GM23338 (cell line): Measurements from ENCODE around the gene PLEKHJ1. TPM values are rescaled to one million over a fixed set of nuclear protein-coding genes. Genes with fewer than 3 reads are reported as not detected.
A peak's percentile ranks its signal among the peaks of the same experiment; 100 is the strongest.

ENCODE experiments used
- ATAC-seq: fragments of 200-7000 bp; cut with Tn5 transposase; 3 replicates; pipeline ENCODE4 v1.9.1; 2020
- DNase-seq: peaks from one replicate; pipeline ENCODE4 v3.0.0-alpha.2; 2015; ENCODE audit warnings: low spot score
- H2AFZ ChIP-seq: fragments of 200-600 bp; sonication (generic); 2 replicates; pipeline ENCODE4 v1.8.0; 2016; ENCODE audit warnings: antibody characterized with exemption, mild to moderate bottlenecking, moderate library complexity
- H3F3A ChIP-seq: fragments of 200-600 bp; sonication (generic); replicated peaks from 2 replicates; pipeline ENCODE4 v1.8.0; 2017; ENCODE audit warnings: antibody characterized with exemption, mixed run types, low read depth
- H3K27ac ChIP-seq: fragments of 200-600 bp; sonication (generic); 2 replicates; pipeline ENCODE4 v1.6.1; 2016; ENCODE audit warnings: low read depth
- H3K27me3 ChIP-seq: fragments of 200-600 bp; sonication (generic); 2 replicates; pipeline ENCODE4 v1.8.0; 2016; ENCODE audit warnings: mild to moderate bottlenecking, mixed run types, moderate library complexity; ENCODE audit not compliant: insufficient read depth
- H3K36me3 ChIP-seq: fragments of 200-600 bp; sonication (generic); 2 replicates; pipeline ENCODE4 v1.8.0; 2016; ENCODE audit warnings: mild to moderate bottlenecking; ENCODE audit not compliant: insufficient read depth
- H3K4me1 ChIP-seq: fragments of 200-600 bp; sonication (generic); 2 replicates; pipeline ENCODE4 v1.8.0; 2016; ENCODE audit warnings: mild to moderate bottlenecking, moderate library complexity; ENCODE audit not compliant: insufficient read depth
- H3K4me2 ChIP-seq: fragments of 200-600 bp; sonication (generic); 2 replicates; pipeline ENCODE4 v1.7.1; 2017; ENCODE audit warnings: mixed run types
- H3K4me3 ChIP-seq: fragments of 200-600 bp; sonication (generic); 2 replicates; pipeline ENCODE4 v1.6.1; 2016; ENCODE audit warnings: mixed run types
- H3K79me2 ChIP-seq: fragments of 200-600 bp; sonication (generic); replicated peaks from 2 replicates; pipeline ENCODE4 v1.8.0; 2017; ENCODE audit warnings: mild to moderate bottlenecking; ENCODE audit not compliant: insufficient read depth
- H3K9me2 ChIP-seq: fragments of 200-600 bp; sonication (generic); 2 replicates; pipeline ENCODE4 v1.8.0; 2017; ENCODE audit not compliant: insufficient read depth
- H4K20me1 ChIP-seq: fragments of 200-600 bp; sonication (generic); replicated peaks from 2 replicates; pipeline ENCODE4 v1.8.0; 2017; ENCODE audit warnings: mild to moderate bottlenecking; ENCODE audit not compliant: insufficient read depth
- H3K27ac Mint-ChIP-seq: 2 replicates; pipeline ENCODE4 v1.8.0; 2020; ENCODE audit warnings: inconsistent platforms, mild to moderate bottlenecking, moderate library complexity, mixed read lengths
- H3K27me3 Mint-ChIP-seq: 3 replicates; pipeline ENCODE4 v1.8.0; 2022; ENCODE audit warnings: low read depth, mild to moderate bottlenecking, moderate library complexity, mixed read lengths, inconsistent platforms; ENCODE audit not compliant: insufficient read depth, poor library complexity
- H3K36me3 Mint-ChIP-seq: 3 replicates; pipeline ENCODE4 v1.8.0; 2021; ENCODE audit warnings: low read depth, mild to moderate bottlenecking, inconsistent platforms, moderate library complexity, mixed read lengths
- H3K4me1 Mint-ChIP-seq: 3 replicates; pipeline ENCODE4 v1.8.0; 2020; ENCODE audit warnings: mild to moderate bottlenecking, inconsistent platforms, mixed read lengths
- H3K4me3 Mint-ChIP-seq: 3 replicates; pipeline ENCODE4 v1.8.0; 2021; ENCODE audit warnings: moderate library complexity, mild to moderate bottlenecking, inconsistent platforms, mixed read lengths
- H3K9me3 Mint-ChIP-seq: 3 replicates; pipeline ENCODE4 v1.8.0; 2020; ENCODE audit warnings: moderate library complexity, mild to moderate bottlenecking, inconsistent platforms, mixed read lengths
- EZH2 ChIP-seq: fragments of 200-600 bp; sonication (generic); IDR thresholded peaks from one replicate; pipeline ENCODE4 v1.8.0; 2017; ENCODE audit warnings: antibody characterized with exemption, mild to moderate bottlenecking, low read depth; ENCODE audit not compliant: unreplicated experiment
- EZH2phosphoT487 ChIP-seq: fragments of 200-600 bp; sonication (generic); IDR thresholded peaks from one replicate; pipeline ENCODE4 v1.8.1; 2018; ENCODE audit warnings: antibody characterized with exemption; ENCODE audit not compliant: unreplicated experiment
- JUNB ChIP-seq: IDR thresholded peaks from one replicate; pipeline ENCODE4 v1.6.1; 2016; ENCODE audit warnings: antibody characterized with exemption; ENCODE audit not compliant: unreplicated experiment
- NANOG ChIP-seq: IDR thresholded peaks from 2 replicates; pipeline ENCODE4 v1.6.1; 2016; ENCODE audit warnings: antibody characterized with exemption, borderline replicate concordance
- POLR2AphosphoS5 ChIP-seq: IDR thresholded peaks from 2 replicates; pipeline ENCODE4 v1.6.1; 2016; ENCODE audit warnings: antibody characterized with exemption, low read depth
- ZNF331 ChIP-seq: fragments of 250-450 bp; sonication (Bioruptor Pico); IDR thresholded peaks from 2 replicates; pipeline ENCODE4 v1.5.0; 2020; ENCODE audit warnings: low read depth, mild to moderate bottlenecking, moderate library complexity
- polyA plus RNA-seq: library from polyadenylated mRNA; unstranded; fragments of >200 nt; fragmentation: Nextera tagmentation; extraction: Ambion mirVana; gene quantifications from 2 replicates; pipeline ENCODE4 v1.2.1, GENCODE V29; 2016
- total RNA-seq: library from RNA; depleted of rRNA; stranded (reverse); fragments of >200 nt; shearing (Covaris generic); gene quantifications from 2 replicates; pipeline ENCODE4 v1.2.3, GENCODE V29; 2014
- TF ChIP-seq, protein P1 (sequence below): IDR thresholded peaks from one replicate; pipeline ENCODE4 v1.6.1; 2018; ENCODE audit warnings: antibody characterized with exemption; ENCODE audit not compliant: unreplicated experiment

PLEKHJ1 gene
- total and polyA plus RNA-seq, 2 experiments from 2014 or later, result 146 to 210 TPM

DNA sequence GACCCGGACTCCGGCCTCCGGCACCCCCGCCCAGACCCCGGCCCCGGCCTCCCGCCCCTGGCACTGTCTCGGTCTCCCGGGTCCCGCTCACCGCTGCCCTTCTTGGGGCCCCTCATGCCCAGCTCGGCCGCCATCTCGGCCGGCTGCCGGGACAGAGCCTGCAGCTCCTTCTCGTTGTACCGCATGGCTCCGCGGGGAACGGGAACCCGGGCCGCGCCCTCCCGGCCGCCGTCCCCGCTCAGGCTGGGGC is 140 bp downstream of the PLEKHJ1 start:
- H3K4me1 Mint-ChIP-seq, result peaks cover 37% of the 10 kb centered on the region
- Histone ChIP-seq H4K20me1 (peaks cover 36% of the 10 kb centered on the region), H2AFZ (no peak overlapping the region)

DNA sequence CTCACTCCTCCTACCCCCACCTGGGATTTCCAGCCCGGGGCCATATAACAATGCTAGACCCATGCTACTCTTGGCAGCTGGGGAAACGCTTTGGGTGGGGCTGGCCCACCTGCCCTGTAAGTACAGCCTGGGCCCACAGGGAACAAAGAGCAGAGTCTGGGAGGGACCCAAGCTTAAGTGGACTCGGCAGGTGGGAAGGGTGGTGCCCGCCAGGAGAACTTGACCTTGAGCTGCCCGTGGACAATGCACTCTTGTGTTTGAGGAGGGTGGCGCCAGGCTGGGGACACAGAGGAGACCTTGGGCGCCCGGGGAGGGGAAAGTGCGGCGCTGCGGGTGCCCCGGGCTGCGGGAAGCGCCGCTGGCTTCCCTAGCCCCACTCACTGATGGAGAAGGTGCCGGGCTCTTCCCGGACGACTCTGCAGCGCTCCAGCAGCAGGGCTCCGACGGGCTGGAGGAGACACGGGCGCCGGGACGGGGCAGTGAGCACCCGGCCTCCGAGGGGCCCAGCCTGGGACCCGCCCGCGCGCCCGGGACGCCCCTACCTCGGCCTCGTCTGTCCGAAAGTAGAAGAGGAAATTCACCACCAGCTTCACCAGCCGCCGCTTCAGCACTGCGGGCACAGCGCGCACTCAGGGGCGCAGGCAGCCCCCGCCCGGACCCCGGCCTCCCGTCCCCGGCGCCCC is 607 bp downstream of the PLEKHJ1 start:
- H3K36me3 ChIP-seq, result no peaks in the 10 kb centered on the region
- H4K20me1 ChIP-seq, result peaks cover 32% of the 10 kb centered on the region
- ATAC-seq, result peak; percentile 11
- peak; percentile 47 for DNase-seq
- Mint-ChIP-seq H3K27me3 (peaks cover 20% of the 10 kb centered on the region), H3K9me3 (peaks cover 15% of the 10 kb centered on the region; the same call in 2 of the 3 replicates), H3K36me3 (peaks cover 38% of the 10 kb centered on the region), H3K4me3 (peak overlapping the region; percentile 98), H3K27ac (peak overlapping the region; percentile 89), H3K4me1 (peaks cover 32% of the 10 kb centered on the region)
- no peaks in the 10 kb centered on the region for H3K27me3 ChIP-seq
- H3K4me1 ChIP-seq, result peaks cover 28% of the 10 kb centered on the region
- no peaks in the 10 kb centered on the region for H3K9me2 ChIP-seq
- peaks cover 26% of the 10 kb centered on the region; the same call in 1 of the 2 replicates for H3F3A ChIP-seq
- H3K79me2 ChIP-seq, result peaks cover 57% of the 10 kb centered on the region
- TF ChIP-seq, protein P1, sequence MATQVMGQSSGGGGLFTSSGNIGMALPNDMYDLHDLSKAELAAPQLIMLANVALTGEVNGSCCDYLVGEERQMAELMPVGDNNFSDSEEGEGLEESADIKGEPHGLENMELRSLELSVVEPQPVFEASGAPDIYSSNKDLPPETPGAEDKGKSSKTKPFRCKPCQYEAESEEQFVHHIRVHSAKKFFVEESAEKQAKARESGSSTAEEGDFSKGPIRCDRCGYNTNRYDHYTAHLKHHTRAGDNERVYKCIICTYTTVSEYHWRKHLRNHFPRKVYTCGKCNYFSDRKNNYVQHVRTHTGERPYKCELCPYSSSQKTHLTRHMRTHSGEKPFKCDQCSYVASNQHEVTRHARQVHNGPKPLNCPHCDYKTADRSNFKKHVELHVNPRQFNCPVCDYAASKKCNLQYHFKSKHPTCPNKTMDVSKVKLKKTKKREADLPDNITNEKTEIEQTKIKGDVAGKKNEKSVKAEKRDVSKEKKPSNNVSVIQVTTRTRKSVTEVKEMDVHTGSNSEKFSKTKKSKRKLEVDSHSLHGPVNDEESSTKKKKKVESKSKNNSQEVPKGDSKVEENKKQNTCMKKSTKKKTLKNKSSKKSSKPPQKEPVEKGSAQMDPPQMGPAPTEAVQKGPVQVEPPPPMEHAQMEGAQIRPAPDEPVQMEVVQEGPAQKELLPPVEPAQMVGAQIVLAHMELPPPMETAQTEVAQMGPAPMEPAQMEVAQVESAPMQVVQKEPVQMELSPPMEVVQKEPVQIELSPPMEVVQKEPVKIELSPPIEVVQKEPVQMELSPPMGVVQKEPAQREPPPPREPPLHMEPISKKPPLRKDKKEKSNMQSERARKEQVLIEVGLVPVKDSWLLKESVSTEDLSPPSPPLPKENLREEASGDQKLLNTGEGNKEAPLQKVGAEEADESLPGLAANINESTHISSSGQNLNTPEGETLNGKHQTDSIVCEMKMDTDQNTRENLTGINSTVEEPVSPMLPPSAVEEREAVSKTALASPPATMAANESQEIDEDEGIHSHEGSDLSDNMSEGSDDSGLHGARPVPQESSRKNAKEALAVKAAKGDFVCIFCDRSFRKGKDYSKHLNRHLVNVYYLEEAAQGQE, result no peak
- TF ChIP-seq NANOG (no peak), JUNB (no peak), ZNF331 (CRISPR knock-in tag) (no peak), POLR2AphosphoS5 (no peak), EZH2phosphoT487 (no peak)
- no peak overlapping the region for H2AFZ ChIP-seq
- H3K27ac ChIP-seq, result no peak overlapping the region
- H3K4me3 ChIP-seq, result peak overlapping the region; percentile 96
- peak overlapping the region; percentile 97 for H3K4me2 ChIP-seq

More for the DNA sequence above, 140 bp downstream of the PLEKHJ1 start:
- Mint-ChIP-seq H3K9me3 (peaks cover 15% of the 10 kb centered on the region; the same call in 2 of the 3 replicates), H3K36me3 (peaks cover 40% of the 10 kb centered on the region), H3K27me3 (peaks cover 22% of the 10 kb centered on the region), H3K27ac (no peak overlapping the region), H3K4me3 (peak overlapping the region; percentile 98)
- Histone ChIP-seq H3F3A (peaks cover 30% of the 10 kb centered on the region; the same call in 1 of the 2 replicates), H3K79me2 (peaks cover 62% of the 10 kb centered on the region), H3K4me2 (peak overlapping the region; percentile 97), H3K4me1 (peaks cover 32% of the 10 kb centered on the region), H3K27ac (no peak overlapping the region), H3K27me3 (no peaks in the 10 kb centered on the region), H3K9me2 (no peaks in the 10 kb centered on the region), H3K36me3 (no peaks in the 10 kb centered on the region), H3K4me3 (peak overlapping the region; percentile 96)
- TF ChIP-seq EZH2, result no peak
- TF ChIP-seq, protein P1, result no peak
- ATAC-seq (peak; percentile 65), DNase-seq (no peak)
